DMS79 treated with DMSO at 0.1 percent for 48 hours (cell line): ENCODE results near the gene EMSY.
"Not testable (repeated sequence)": the region's sequence is repeated elsewhere in the genome, so short reads cannot be mapped to it uniquely, and the experiment has no call there.

ENCODE experiments used
- DNase-seq: peaks from one replicate; lab custom pipeline; 2025; lab: John Stamatoyannopoulos, UW

The EMSY gene, protein sequence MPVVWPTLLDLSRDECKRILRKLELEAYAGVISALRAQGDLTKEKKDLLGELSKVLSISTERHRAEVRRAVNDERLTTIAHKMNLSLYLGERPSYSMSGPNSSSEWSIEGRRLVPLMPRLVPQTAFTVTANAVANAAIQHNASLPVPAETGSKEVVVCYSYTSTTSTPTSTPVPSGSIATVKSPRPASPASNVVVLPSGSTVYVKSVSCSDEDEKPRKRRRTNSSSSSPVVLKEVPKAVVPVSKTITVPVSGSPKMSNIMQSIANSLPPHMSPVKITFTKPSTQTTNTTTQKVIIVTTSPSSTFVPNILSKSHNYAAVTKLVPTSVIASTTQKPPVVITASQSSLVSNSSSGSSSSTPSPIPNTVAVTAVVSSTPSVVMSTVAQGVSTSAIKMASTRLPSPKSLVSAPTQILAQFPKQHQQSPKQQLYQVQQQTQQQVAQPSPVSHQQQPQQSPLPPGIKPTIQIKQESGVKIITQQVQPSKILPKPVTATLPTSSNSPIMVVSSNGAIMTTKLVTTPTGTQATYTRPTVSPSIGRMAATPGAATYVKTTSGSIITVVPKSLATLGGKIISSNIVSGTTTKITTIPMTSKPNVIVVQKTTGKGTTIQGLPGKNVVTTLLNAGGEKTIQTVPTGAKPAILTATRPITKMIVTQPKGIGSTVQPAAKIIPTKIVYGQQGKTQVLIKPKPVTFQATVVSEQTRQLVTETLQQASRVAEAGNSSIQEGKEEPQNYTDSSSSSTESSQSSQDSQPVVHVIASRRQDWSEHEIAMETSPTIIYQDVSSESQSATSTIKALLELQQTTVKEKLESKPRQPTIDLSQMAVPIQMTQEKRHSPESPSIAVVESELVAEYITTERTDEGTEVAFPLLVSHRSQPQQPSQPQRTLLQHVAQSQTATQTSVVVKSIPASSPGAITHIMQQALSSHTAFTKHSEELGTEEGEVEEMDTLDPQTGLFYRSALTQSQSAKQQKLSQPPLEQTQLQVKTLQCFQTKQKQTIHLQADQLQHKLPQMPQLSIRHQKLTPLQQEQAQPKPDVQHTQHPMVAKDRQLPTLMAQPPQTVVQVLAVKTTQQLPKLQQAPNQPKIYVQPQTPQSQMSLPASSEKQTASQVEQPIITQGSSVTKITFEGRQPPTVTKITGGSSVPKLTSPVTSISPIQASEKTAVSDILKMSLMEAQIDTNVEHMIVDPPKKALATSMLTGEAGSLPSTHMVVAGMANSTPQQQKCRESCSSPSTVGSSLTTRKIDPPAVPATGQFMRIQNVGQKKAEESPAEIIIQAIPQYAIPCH (N-terminal part only)

GRCh38 chr11:76444384-76445120, at the start of gene EMSY:
EMSY (plus strand) TSS chr11:76445018; CDS start chr11:76446939, 1,921 bp downstream.
- DNase-seq: peak; percentile 100

DNA sequence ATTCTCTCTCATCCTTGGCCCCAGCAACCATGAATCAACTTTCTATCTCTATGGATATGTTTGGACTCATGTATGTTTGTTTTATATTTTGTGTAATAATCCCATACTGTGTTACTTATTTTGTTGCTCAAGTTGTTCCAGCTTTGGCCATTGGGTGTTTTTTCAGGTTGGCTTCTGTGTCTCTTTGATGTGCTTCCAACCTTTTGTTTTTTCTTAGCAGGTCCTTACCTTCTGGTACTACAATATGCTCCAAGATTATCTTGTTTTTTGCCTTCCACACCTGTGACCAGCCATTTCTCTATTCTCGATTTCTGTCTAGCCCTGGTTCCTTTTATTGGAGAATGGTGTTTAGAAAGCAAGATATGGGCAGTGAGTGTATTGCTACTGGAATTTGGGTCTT, 49.5 kb upstream of the EMSY start:
- no peak for DNase-seq

DNA sequence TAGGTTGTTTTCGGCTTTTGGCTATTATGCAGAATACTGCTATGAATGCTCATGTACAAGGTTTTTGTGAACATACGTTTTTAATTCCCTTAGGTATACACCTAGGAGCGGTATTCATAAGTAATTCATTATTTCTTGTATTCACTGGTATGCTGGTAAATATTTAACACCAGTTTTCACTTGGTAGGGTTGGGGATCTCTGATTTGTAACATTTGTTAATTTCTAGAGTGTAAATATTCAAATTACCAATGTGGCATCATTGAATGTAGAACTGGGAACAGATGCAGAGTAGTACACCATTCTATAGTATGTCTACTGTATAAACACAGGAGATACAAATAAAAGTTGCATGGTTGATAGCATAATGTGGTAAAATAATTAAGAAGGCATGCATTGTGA, 47.4 kb upstream of the EMSY start:
- DNase-seq: no peak

DNA sequence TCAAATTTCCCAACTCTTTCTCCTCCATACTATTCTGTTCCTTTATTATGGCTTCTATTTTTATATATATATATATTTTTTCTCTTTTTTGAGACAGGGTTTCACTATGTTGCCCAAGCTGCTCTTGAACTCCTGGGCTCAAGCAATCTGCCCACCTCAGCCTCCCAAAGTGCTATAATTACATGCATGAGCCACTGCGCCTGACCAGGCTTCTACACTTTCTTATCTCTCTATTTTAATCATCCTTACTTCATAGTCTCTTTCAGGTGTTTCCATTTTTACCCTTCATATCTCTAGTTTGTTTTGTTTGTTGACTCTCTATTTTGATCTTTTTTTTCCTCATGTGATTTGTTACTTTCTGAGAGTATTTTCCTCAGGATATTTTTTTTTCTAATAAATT, 43.9 kb upstream of the EMSY start:
- no peak for DNase-seq

- DNase-seq: not testable (repeated sequence)
These were observed 43.3 kb upstream of the EMSY start for GRCh38 chr11:76401484-76401883.

DNA sequence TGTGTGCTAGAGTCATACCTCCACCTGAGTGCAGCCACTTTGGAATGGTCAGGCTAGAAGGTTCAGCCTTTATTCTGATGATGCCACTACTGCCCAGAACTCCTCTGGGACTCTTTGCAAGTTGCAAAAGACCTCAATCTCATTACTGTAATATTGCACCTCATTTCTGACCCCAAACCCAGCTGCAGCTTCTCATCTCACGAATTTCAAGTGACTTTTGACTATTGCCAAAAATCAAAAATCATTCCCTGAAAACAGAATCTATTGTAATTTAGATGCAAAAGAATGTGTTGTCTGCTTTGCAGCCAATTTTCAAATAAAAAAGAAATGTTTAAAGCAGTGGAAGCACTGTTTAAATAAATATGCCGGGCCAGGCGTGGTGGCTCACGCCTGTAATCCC, 38.5 kb upstream of the EMSY start:
- DNase-seq: no peak

- DNase-seq: peak; percentile 93
These were observed 36.5 kb upstream of the EMSY start for GRCh38 chr11:76408171-76408965.

DNA sequence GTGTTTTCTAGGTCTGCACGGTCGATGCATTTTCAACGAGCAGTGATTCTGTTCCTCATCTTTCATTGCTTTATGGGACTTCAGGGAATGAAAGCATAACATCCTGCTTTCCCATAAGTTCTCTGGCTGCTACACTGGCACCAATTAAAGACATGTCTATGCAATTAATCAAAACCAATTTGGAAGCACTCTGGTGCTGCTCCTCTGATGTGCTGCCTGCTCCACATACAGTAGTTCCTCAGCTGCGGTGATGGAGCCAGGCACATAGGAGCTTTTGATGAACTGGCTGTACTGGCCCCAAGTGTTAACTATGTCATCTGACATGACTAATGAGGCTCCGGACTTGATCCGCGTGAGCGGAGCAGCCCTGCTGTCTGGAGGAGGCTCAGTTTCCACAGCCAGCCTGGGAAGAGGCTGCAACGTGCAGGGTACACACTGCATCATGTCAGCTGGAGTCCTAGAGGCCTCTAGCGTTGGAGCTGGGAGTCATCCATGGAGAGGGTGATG, 33.9 kb upstream of the EMSY start:
- DNase-seq: peak; percentile 98

DNA sequence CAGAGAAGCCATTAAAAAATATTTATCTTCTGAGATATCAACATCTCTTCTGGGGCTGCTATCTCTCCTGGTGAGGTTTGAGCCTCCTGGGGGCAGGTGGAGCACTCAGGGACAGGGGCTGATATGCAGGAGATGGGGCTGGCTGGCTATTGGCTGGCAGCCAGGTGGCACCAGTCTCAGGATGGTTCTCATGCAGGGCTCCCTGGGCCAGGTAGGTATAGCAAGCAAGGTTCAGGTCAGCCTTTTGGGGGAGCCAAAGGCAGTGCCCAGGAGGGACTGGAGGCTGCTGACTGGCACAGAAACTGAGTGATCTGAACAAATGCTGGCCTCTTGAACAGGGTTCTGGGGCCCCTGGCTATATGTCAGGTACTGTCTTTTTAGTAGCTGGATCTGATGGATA, 29.7 kb upstream of the EMSY start:
- DNase-seq: no peak

- no peak for DNase-seq
These were observed 24.9 kb upstream of the EMSY start for GRCh38 chr11:76419896-76420295.

GRCh38 chr11:76424379-76424778, 20.4 kb upstream of the EMSY start:
- no peak for DNase-seq

GRCh38 chr11:76424891-76425290, 19.9 kb upstream of the EMSY start:
- no peak for DNase-seq

DNA sequence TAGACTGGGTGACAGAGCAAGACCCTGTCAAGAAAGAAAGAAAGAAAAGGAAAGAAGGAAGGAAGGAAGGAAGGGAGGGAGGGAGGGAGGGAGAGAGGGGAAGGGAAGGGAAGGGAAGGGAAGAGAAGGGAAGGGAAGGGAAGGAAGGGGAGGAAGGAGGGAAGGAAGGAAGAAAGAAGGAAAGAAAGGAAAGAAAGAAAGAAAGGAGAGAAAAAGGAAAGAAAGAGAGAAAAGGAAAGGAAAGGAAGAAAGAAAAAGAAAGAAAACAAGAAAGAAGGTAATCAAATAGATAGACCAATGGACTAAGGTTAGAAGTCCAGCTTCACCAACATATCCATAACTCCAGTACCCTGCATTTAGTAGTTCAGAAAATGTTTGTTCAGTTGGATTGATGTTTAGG, 18.2 kb upstream of the EMSY start:
- DNase-seq: no peak

GRCh38 chr11:76436020-76436419, 8.8 kb upstream of the EMSY start:
- DNase-seq: no peak

DNA sequence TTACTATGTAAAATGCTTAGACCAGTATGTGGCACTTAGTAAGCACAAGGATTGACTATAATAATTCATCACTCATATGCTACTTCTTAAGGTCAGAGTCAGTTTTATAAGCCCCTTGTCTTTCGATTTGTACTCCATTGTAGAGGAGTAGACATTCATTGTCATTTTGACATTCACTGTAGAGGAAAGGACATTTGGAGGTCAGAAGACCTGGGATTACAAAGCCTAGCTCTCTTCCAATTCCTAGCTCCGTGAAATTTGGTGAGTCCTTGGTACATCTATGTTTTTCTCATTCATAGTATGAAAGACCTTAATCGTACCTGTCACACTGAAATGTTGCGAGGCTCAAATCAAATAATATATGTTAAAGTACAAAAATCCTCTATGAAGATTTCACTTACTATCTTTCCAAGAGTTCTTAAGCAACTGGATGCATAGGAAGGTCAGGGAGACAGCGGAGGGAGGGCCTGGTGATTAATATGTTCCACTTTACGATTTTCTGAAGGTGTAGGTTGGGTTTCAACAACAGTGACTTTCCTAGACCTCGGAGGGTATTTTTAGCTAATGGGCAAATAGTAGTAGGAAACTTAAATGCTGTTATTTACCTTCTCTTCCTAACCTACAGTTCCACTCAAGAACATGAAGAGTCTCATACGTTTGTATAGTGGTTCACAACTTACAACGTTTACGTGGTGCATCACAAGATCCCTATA, 1.4 kb upstream of the EMSY start:
- DNase-seq: peak; percentile 32

- DNase-seq: no peak
These were observed 794 bp upstream of the EMSY start for GRCh38 chr11:76444065-76444383.

DNA sequence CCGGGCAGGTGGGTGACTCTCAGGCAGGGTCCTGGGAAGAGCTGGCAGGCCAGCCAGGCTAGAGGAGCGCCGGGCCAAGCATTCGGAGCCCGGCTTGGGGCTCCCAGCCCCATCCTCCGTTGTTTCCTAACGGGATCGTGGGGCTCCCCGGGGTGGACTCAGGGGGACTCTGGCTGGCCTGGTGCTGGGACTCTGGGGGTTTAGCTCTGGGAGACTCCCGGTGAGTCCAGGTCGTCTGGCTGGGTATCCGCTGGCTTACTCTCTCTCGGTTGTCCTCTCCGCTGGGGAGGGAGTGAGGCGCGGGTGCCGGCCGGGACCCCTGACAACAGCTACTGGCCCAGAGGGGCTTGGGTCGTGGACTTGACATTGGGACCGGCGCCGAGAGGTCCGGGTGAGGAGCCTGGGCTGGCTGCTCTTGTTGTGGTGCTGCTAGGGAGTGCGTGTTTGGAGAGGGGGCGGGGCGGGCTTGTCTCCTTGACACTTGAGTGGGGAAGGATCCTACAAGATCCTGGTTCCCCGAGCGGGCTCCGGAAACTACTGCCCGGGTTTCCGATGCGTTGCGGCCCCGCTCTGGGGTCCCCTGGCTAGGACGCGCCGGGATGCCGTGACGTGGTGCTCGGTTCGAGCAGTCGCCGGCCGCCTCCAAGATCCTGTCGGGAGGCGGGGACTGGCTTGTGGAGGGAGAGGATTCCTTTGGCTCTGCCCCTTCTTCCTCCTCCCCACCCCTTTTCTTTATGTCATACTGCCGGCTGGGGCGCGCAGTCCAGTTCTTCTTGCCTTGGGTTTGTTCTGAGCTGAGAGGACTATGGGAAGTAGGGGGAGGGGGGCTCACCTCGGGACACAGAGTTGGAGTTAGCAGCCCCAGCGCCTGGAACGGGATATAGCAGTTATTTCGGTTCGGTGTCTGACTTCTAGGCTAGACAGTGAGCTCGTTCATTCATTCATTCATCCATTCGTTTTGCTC, 585 bp downstream of the EMSY start:
- DNase-seq: peak; percentile 79

DNA sequence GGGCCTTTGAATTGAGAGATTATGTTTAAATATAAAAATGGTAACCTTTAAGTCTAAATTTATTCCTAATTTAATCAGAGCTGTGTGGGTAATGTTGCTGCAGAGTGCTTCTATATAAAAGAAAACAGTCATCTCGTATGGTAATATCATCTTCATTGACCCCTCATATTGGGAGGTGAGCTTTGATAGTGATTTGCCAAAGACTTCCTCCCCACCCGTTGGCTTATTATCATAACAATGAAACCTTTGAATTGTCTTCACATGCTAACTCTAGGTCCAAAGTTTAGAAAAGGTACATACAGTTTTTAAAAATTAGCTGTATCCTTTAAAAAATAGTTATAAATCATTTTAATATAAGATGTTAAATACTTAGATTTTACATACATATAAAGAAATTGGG, 3.7 kb downstream of the EMSY start:
- DNase-seq: no peak

DNA sequence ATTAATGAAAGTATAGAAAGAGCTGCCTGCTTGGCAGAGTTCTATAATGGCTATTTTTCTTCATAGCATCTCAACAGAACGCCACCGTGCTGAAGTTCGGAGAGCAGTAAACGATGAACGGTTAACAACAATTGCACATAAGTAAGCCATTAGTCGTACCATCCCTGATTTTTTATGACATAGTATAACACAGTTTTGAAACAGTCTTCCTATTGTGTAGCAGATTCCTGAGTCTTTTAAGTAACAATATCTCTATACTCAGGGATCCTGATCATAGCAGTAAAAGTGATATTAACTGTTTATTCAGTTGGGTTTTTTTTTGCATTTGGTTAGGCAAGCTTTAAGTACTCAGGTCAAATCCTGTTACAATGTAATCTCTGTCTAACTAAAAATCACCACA, 8.4 kb downstream of the EMSY start:
- no peak for DNase-seq
